ENCODE measurements around the gene ALDH16A1.
"Not testable (repeated sequence)": the region's sequence is repeated elsewhere in the genome, so short reads cannot be mapped to it uniquely, and the experiment has no call there.

DNA sequence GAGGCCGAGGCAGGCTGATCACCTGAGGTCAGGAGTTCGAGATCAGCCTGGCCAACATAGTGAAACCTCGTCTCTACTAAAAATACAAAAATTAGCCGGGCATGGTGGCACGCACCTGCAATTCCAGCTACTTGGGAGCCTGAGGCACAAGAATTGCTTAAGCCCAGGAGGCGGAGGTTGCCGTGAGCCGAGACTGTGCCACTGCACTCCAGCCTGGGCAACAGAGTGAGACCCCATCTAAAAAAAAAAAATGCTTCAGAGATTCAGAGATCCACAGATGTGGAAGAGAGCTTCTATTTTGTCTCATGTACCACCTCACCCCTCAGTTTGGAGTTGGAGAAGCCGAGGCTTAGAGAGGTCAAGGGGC is 20.5 kb downstream of the ALDH16A1 start:
- TF ChIP-seq, protein P1, sequence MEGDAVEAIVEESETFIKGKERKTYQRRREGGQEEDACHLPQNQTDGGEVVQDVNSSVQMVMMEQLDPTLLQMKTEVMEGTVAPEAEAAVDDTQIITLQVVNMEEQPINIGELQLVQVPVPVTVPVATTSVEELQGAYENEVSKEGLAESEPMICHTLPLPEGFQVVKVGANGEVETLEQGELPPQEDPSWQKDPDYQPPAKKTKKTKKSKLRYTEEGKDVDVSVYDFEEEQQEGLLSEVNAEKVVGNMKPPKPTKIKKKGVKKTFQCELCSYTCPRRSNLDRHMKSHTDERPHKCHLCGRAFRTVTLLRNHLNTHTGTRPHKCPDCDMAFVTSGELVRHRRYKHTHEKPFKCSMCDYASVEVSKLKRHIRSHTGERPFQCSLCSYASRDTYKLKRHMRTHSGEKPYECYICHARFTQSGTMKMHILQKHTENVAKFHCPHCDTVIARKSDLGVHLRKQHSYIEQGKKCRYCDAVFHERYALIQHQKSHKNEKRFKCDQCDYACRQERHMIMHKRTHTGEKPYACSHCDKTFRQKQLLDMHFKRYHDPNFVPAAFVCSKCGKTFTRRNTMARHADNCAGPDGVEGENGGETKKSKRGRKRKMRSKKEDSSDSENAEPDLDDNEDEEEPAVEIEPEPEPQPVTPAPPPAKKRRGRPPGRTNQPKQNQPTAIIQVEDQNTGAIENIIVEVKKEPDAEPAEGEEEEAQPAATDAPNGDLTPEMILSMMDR (IDR thresholded peaks at IDR 0.05) = not testable (repeated sequence)
- TF ChIP-seq POLR2A (IDR thresholded peaks at IDR 0.05) = not testable (repeated sequence)
